AG09319 (cell line): ENCODE measurements around the gene RDM1.
"Not testable (repeated sequence)": the region's sequence is repeated elsewhere in the genome, so short reads cannot be mapped to it uniquely, and the experiment has no call there.

Source experiments
- DNase-seq: peaks from one replicate; pipeline ENCODE4 v3.0.0-alpha.2; 2010; ENCODE audit warnings: low read depth; ENCODE audit errors: extremely low read depth
- CTCF ChIP-seq: IDR thresholded peaks from 2 replicates; pipeline ENCODE4 v1.5.1; 2011; ENCODE audit warnings: low read depth, mild to moderate bottlenecking, inconsistent platforms, low read length, moderate library complexity

The RDM1 gene

DNA sequence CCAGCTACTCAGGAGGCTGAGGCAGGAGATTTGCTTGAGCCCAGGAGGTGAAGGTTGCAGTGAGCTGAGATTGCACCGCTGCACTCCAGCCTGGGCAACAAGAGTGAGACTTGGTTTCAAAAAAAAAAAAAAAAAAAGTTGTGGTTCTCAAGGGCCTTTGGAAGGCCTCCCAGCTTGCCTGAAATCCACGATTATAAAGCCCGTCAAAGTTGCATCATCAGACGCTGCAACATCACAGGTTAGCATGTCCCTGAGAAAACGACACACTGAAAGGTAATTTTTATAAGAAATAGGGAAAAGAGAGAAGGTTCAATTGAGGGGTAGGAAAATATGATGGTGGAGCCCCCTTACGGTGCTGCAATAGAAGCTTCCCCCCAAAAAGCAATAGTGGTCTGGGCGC, 17.5 kb upstream of the RDM1 start:
- no peak for TF ChIP-seq CTCF

DNA sequence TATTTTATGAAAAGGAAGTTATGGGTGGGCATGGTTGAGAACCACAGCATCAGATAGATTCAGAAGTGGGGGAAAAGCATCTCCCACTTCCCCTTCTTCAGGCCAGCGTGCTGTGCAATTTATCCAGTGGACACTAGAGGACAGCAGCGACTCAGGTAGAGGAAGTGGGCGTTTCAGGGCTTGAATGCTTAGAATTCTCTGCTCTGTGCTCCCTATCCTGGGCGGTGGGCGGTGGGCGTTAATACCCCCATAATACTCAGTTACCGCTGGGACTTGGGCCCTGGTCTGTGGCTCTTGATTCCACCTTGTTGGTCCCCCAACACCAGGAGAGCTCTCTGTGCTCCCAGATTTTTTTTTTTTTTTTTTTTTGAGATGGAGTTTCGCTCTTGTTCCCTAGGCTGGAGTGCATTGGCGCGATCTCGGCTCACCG, 16.6 kb upstream of the RDM1 start:
- TF ChIP-seq CTCF: peak; percentile 68

More for the DNA sequence above, 17.5 kb upstream of the RDM1 start:
- DNase-seq: no peak

GRCh38 chr17:35944151-35944550, 13.6 kb upstream of the RDM1 start:
- DNase-seq: no peak
- no peak for TF ChIP-seq CTCF

More for the DNA sequence above, 16.6 kb upstream of the RDM1 start:
- DNase-seq: no peak

DNA sequence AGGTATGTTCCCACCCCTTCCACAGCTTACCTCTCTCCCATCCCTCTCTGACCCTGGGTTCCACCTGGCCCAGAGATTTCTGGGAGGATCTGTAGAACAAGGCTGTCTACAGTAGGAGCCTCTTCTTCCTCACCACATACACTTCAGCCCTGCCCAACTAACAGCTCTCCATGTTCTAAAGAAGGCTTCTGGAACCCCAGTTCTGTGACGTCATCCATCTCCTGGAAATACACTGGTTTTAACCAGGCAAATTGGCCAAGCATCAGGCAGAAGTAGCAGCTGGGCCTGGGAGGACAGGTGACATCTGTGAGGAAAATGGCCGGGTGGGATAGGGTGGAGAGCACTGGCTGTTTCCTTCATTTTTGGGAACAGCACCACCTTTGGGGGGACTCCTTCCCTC, 13.0 kb upstream of the RDM1 start, which contains the start of gene LYZL6:
LYZL6 (minus strand) TSS at position 177 of the 400 bp plus-strand sequence. CDS start 4,357 bp downstream, outside the sequence.
- no peak for DNase-seq
- no peak for TF ChIP-seq CTCF

DNA sequence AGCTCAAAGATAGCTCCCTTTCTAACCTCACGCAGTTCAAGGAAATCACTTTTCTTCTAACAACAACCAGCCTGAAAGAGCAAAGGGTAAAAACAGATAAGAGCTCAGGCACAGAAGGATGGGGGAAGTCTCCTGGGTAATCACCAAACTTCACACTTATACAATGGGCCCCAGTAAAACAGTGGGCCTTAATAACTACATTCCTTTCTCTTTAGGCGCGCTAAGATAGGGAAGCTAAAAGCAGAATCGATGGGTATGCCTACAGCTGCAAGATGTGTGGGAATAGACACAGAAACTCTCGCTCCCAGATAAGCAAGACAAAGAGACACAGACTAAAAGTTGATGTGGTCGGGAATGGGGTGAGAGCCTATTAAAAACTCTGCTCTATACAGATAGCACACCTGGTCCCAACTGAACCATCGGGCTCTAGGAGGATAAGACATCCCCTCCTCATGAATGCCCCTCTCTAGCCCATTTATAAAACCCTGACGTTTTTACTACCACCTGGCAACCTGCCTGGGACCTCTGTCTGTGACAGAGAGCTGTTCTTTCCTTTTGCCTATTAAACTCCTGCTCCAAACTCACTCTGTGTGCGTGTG, 12.1 kb upstream of the RDM1 start:
- no peak for DNase-seq
- no peak for TF ChIP-seq CTCF

DNA sequence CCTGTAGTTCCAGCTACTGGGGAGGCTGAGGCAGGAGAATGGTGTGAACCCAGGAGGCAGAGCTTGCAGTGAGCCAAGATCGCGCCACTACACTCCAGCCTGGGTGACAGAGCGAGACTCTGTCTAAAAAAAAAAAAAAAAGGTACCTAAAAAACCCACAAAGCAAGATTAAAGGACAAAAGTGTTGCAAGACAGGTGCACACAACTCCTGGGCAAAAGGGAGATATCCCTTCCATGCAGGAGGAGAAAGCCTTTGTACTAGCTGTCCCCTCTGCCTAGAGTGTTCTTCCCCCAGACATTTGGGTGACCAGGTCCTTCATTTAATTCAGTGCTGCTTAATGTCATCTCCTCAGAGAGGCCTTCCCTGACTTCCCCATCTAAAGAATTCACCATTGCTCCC, 7.9 kb upstream of the RDM1 start:
- DNase-seq: not testable (repeated sequence)

- TF ChIP-seq CTCF: no peak
- DNase-seq: no peak
Measured at GRCh38 chr17:35936063-35936462, 5.5 kb upstream of the RDM1 start.

DNA sequence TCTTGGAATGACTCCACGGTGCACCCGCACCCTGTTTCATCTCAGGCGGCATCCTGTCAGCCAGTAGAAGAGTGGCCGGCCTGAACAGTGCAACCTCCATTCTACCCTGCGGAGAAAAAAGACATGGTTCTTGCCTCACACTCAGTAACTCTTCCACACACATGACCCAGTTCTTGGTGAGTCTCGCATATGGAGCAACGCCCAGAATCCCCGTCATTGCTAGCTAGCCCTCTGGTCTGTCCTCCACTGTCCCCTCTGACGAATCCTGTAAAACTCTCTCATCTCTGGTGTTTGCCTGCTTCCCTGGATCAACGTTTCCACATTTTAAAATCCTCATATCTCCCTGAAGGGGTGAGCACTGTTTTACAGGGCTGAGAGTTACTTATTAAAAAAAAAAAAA, 4.2 kb upstream of the RDM1 start:
- no peak for TF ChIP-seq CTCF
- no peak for DNase-seq
